HG02970 (cell line): ENCODE results near the gene IFI27L2.

Source experiments
- ATAC-seq: cut with Tn5 transposase; IDR thresholded peaks from one replicate; pipeline ENCODE4 v1.9.1; 2021; ENCODE audit warnings: mild to moderate bottlenecking, moderate library complexity, moderate number of reproducible peaks; ENCODE audit not compliant: unreplicated experiment, low FRiP score

The IFI27L2 gene

GRCh38 chr14:94124582-94125377 is 4.6 kb downstream of the IFI27L2 start:
- ATAC-seq: no peak

GRCh38 chr14:94123868-94124267 is 5.5 kb downstream of the IFI27L2 start:
- no peak for ATAC-seq

GRCh38 chr14:94123296-94123695 is 6.1 kb downstream of the IFI27L2 start:
- ATAC-seq: no peak

- ATAC-seq: no peak
Measured at GRCh38 chr14:94122438-94122837, 7.0 kb downstream of the IFI27L2 start.

- no peak for ATAC-seq
Measured at GRCh38 chr14:94121485-94121884, 7.9 kb downstream of the IFI27L2 start.

GRCh38 chr14:94120667-94121340 is 8.6 kb downstream of the IFI27L2 start:
- ATAC-seq: no peak

- ATAC-seq: no peak
Measured at GRCh38 chr14:94119071-94119470, 10.3 kb downstream of the IFI27L2 start.

GRCh38 chr14:94117856-94118255 is 11.5 kb downstream of the IFI27L2 start:
- no peak for ATAC-seq

GRCh38 chr14:94116701-94117100 is 12.7 kb downstream of the IFI27L2 start:
- ATAC-seq: no peak

GRCh38 chr14:94115631-94116030 is 13.8 kb downstream of the IFI27L2 start:
- no peak for ATAC-seq

GRCh38 chr14:94115058-94115591 is 14.3 kb downstream of the IFI27L2 start:
- ATAC-seq: no peak

GRCh38 chr14:94114589-94115057 is 14.8 kb downstream of the IFI27L2 start:
- ATAC-seq: no peak

GRCh38 chr14:94113908-94114588 is 15.4 kb downstream of the IFI27L2 start:
- no peak for ATAC-seq

GRCh38 chr14:94113490-94113889 is 15.9 kb downstream of the IFI27L2 start:
- no peak for ATAC-seq

GRCh38 chr14:94113073-94113472 is 16.3 kb downstream of the IFI27L2 start:
- ATAC-seq: no peak

- no peak for ATAC-seq
Measured at GRCh38 chr14:94112513-94113063, 16.8 kb downstream of the IFI27L2 start.

- ATAC-seq: no peak
Measured at GRCh38 chr14:94111276-94112095, 17.9 kb downstream of the IFI27L2 start.

- ATAC-seq: no peak
Measured at GRCh38 chr14:94110552-94111181, 18.7 kb downstream of the IFI27L2 start, which contains the start of gene IFI27. TSS of gene IFI27 (plus strand) at chr14:94110736.

GRCh38 chr14:94109915-94110250 is 19.5 kb downstream of the IFI27L2 start:
- no peak for ATAC-seq
